Muscle of leg (tissue), 11 donors: ENCODE measurements around the gene G6PD. TPM values are rescaled to one million over a fixed set of nuclear protein-coding genes. Genes with fewer than 3 reads are reported as not detected.
A peak's percentile ranks its signal among the peaks of the same experiment; 100 is the strongest.
"Not testable (repeated sequence)": the region's sequence is repeated elsewhere in the genome, so short reads cannot be mapped to it uniquely, and the experiment has no call there.

Source experiments
- DNase-seq: peaks from one replicate; pipeline ENCODE4 v3.0.0; 2013
- H3K27ac ChIP-seq: one replicate; pipeline ENCODE4 v1.5.1; 2013; ENCODE audit warnings: mild to moderate bottlenecking, low read length, control low read depth
- H3K27me3 ChIP-seq: one replicate; pipeline ENCODE4 v1.6.1; 2013; ENCODE audit warnings: low read length; ENCODE audit not compliant: control insufficient read depth, insufficient read depth
- H3K36me3 ChIP-seq: one replicate; pipeline ENCODE4 v1.6.1; 2013; ENCODE audit warnings: low read length; ENCODE audit not compliant: control insufficient read depth, insufficient read depth
- H3K4me1 ChIP-seq: one replicate; pipeline ENCODE4 v1.6.1; 2013; ENCODE audit warnings: low read length; ENCODE audit not compliant: control insufficient read depth, insufficient read depth
- H3K4me3 ChIP-seq: one replicate; pipeline ENCODE4 v1.5.1; 2013; ENCODE audit warnings: low read length, control low read depth
- H3K9me3 ChIP-seq: replicated peaks from 2 replicates; pipeline ENCODE4 v1.6.1; 2013; ENCODE audit warnings: low read depth, low read length; ENCODE audit not compliant: control insufficient read depth
- WGBS: methylation state at CpG from one replicate; pipeline ENCODE4 v1.1.5; 2013; ENCODE audit warnings: missing lambda C conversion rate; ENCODE audit not compliant: insufficient coverage; 5-methylcytosine and 5-hydroxymethylcytosine counted together
- polyA plus RNA-seq, 8 donors: library from polyadenylated mRNA; unstranded; fragments of 120-200 nt; gene quantifications; one replicate each; pipeline versions ENCODE4 v1.2.1 to v1.2.3, GENCODE V29; 2013; ENCODE audit warnings: inconsistent platforms in 1 of 8, low replicate concordance in 1 of 8; ENCODE audit not compliant: insufficient read length in 8 of 8, insufficient read depth in 1 of 8
- total RNA-seq: library from RNA; stranded (reverse); fragments of 120-200 nt; gene quantifications from one replicate; pipeline ENCODE4 v1.2.4, GENCODE V29; 2013

G6PD gene
- total and polyA plus RNA-seq, 9 donors: 5.8 to 19.4 (median 13.5) TPM

- DNase-seq: no peak
- 65% methylated on average over 8 of the region's 12 CpGs for WGBS
- no peaks in the 10 kb centered on the region for H3K9me3 ChIP-seq
- H3K4me3 ChIP-seq: no peak overlapping the region
- no peaks in the 10 kb centered on the region for H3K4me1 ChIP-seq
- H3K27me3 ChIP-seq: no peaks in the 10 kb centered on the region
- peaks cover 24% of the 10 kb centered on the region for H3K36me3 ChIP-seq
- H3K27ac ChIP-seq: no peak overlapping the region
Measured at GRCh38 chrX:154505734-154506133, 40.9 kb downstream of the G6PD start.

- H3K4me1 ChIP-seq: no peaks in the 10 kb centered on the region
- no peak overlapping the region for H3K4me3 ChIP-seq
- H3K9me3 ChIP-seq: no peaks in the 10 kb centered on the region
- H3K36me3 ChIP-seq: peaks cover 24% of the 10 kb centered on the region
- 83% methylated on average over 1 of the region's 3 CpGs for WGBS
- DNase-seq: no peak
- H3K27me3 ChIP-seq: no peaks in the 10 kb centered on the region
- no peak overlapping the region for H3K27ac ChIP-seq
Measured at GRCh38 chrX:154502989-154503388, 43.7 kb downstream of the G6PD start.

GRCh38 chrX:154502098-154502497 is 44.5 kb downstream of the G6PD start:
- Histone ChIP-seq H3K27ac (no peak overlapping the region), H3K36me3 (peaks cover 16% of the 10 kb centered on the region), H3K27me3 (no peaks in the 10 kb centered on the region), H3K4me3 (no peak overlapping the region), H3K4me1 (no peaks in the 10 kb centered on the region), H3K9me3 (no peaks in the 10 kb centered on the region)
- WGBS: 93% methylated on average over 5 of the region's 8 CpGs
- no peak for DNase-seq

GRCh38 chrX:154501423-154501822 is 45.2 kb downstream of the G6PD start:
- 93% methylated on average over 7 of the region's 7 CpGs for WGBS
- not testable (repeated sequence) for DNase-seq

GRCh38 chrX:154496591-154497137 is 50.0 kb downstream of the G6PD start:
- DNase-seq, H3K27ac ChIP-seq, H3K36me3 ChIP-seq, H3K4me1 ChIP-seq, H3K9me3 ChIP-seq, H3K27me3 ChIP-seq, H3K4me3 ChIP-seq: not testable (repeated sequence)
- WGBS: 67% methylated on average over 1 of the region's 4 CpGs

More at GRCh38 chrX:154501423-154501822, 45.2 kb downstream of the G6PD start:
- not testable (repeated sequence) for H3K4me1 ChIP-seq, H3K9me3 ChIP-seq, H3K27ac ChIP-seq, H3K27me3 ChIP-seq, H3K36me3 ChIP-seq, H3K4me3 ChIP-seq

- Histone ChIP-seq H3K4me3 (no peak overlapping the region), H3K36me3 (no peaks in the 10 kb centered on the region), H3K9me3 (no peaks in the 10 kb centered on the region), H3K27ac (no peak overlapping the region), H3K4me1 (no peaks in the 10 kb centered on the region), H3K27me3 (no peaks in the 10 kb centered on the region)
- no peak for DNase-seq
- WGBS: 100% methylated on average over 1 of the region's 6 CpGs
Measured at GRCh38 chrX:154495472-154495922, 51.1 kb downstream of the G6PD start.

- peaks cover 4% of the 10 kb centered on the region for H3K4me1 ChIP-seq
- 80% methylated on average over 1 of the region's 3 CpGs for WGBS
- no peaks in the 10 kb centered on the region for H3K27me3 ChIP-seq
- no peaks in the 10 kb centered on the region for H3K36me3 ChIP-seq
- H3K9me3 ChIP-seq: no peaks in the 10 kb centered on the region
- H3K4me3 ChIP-seq: no peak overlapping the region
- no peak for DNase-seq
- no peak overlapping the region for H3K27ac ChIP-seq
Measured at GRCh38 chrX:154494715-154495114, 51.9 kb downstream of the G6PD start.

GRCh38 chrX:154490414-154491083 is 56.1 kb downstream of the G6PD start, which contains the start of gene SLC10A3:
Gene SLC10A3 (minus strand): TSS chrX:154490629. CDS start chrX:154488940, 1,689 bp downstream.
- Histone ChIP-seq H3K4me3 (peak within 1 kb of the TSS; percentile 78), H3K27ac (peak within 1 kb of the TSS; percentile 96), H3K4me1 (peaks cover 16% of the 10 kb centered on the region), H3K9me3 (no peaks in the 10 kb centered on the region), H3K36me3 (peaks cover 4% of the 10 kb centered on the region), H3K27me3 (no peaks in the 10 kb centered on the region)
- WGBS: 22% methylated on average over 61 of the region's 71 CpGs
- DNase-seq: peak; percentile 96

- peaks cover 22% of the 10 kb centered on the region for H3K4me1 ChIP-seq
- 28% methylated on average over 18 of the region's 19 CpGs for WGBS
- peak; percentile 55 for DNase-seq
- H3K27me3 ChIP-seq: no peaks in the 10 kb centered on the region
- peak overlapping the region; percentile 62 for H3K27ac ChIP-seq
- peak overlapping the region; percentile 56 for H3K4me3 ChIP-seq
- no peaks in the 10 kb centered on the region for H3K9me3 ChIP-seq
- H3K36me3 ChIP-seq: peaks cover 4% of the 10 kb centered on the region
Measured at GRCh38 chrX:154490021-154490413, 56.6 kb downstream of the G6PD start.

- Histone ChIP-seq H3K4me1 (peaks cover 23% of the 10 kb centered on the region), H3K27me3 (no peaks in the 10 kb centered on the region), H3K4me3 (no peak overlapping the region), H3K27ac (no peak overlapping the region), H3K36me3 (peaks cover 13% of the 10 kb centered on the region), H3K9me3 (no peaks in the 10 kb centered on the region)
- no peak for DNase-seq
- 93% methylated on average over 2 of the region's 4 CpGs for WGBS
Measured at GRCh38 chrX:154489182-154489581, 57.5 kb downstream of the G6PD start.
